Measurements from ENCODE around the gene POP7. TPM values are rescaled to one million over a fixed set of nuclear protein-coding genes. Genes with fewer than 3 reads are reported as not detected.

The POP7 gene
- total RNA-seq, 4 donors from 2014 or later: 10.7 to 58.7 (median 34.1) TPM

DNA sequence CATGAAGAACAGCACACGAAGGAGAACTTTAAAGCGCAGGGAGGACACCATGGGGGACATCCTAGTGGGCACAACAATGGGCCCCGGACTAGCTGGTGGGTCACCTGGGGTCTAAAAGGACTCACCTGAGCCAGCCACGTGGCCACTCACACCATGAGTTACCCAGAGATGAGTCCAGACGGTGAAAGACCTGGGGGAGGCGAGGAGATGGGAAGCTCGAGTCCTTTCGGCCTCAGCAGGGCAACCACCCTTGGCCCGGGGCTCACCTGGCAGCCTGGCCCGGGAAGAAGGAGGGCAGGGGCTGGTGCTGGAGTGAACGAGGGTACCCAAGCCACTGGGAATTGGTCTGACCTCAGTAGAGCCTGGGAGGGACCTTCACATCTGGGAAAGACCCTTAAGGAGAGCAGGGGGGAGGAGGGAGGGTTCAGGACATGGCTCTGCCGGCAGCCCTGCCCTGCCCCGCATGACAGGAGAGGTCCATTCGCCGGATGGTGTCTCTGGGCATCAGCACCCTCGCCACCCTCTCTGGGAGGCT, 17.5 kb upstream of the POP7 start:
- intact Hi-C loops (cut with DNase I; ENCODE audit: low total_unique reads): no loop called here
- H3K27me3 ChIP-seq: no peaks in the 10 kb centered on the region
- peaks cover 21 to 39% (median 30%) of the 10 kb centered on the region in 4 donors for H3K4me1 ChIP-seq
- H3K27ac ChIP-seq: no peak overlapping the region
- no peaks in the 10 kb centered on the region for H3K9me3 ChIP-seq
- H3K4me3 ChIP-seq: no peak overlapping the region
- TF ChIP-seq, protein P1, sequence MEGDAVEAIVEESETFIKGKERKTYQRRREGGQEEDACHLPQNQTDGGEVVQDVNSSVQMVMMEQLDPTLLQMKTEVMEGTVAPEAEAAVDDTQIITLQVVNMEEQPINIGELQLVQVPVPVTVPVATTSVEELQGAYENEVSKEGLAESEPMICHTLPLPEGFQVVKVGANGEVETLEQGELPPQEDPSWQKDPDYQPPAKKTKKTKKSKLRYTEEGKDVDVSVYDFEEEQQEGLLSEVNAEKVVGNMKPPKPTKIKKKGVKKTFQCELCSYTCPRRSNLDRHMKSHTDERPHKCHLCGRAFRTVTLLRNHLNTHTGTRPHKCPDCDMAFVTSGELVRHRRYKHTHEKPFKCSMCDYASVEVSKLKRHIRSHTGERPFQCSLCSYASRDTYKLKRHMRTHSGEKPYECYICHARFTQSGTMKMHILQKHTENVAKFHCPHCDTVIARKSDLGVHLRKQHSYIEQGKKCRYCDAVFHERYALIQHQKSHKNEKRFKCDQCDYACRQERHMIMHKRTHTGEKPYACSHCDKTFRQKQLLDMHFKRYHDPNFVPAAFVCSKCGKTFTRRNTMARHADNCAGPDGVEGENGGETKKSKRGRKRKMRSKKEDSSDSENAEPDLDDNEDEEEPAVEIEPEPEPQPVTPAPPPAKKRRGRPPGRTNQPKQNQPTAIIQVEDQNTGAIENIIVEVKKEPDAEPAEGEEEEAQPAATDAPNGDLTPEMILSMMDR (IDR thresholded peaks at IDR 0.05): no peak
- TF ChIP-seq EP300 (IDR thresholded peaks at IDR 0.05; ENCODE audit: low read depth) (no peak), POLR2A (IDR thresholded peaks at IDR 0.05) (no peak), POLR2AphosphoS5 (IDR thresholded peaks at IDR 0.05) (no peak)
- 88 to 90% methylated on average over 4 to 16 of the region's 16 CpGs for WGBS, 2 donors (ENCODE audit: low coverage in 1 of 2)
- in situ Hi-C loops (cut with MboI; ENCODE audit: low pct_ligation_motif_present in 1 of 4, low pct_unique_long_range_greater_than_20kb in 1 of 4, low sequenced_read_pairs in 3 of 4): loop anchor here in 3 of 4 donors (25.0 kb wide), 2 partner anchors 101 to 226 kb away; partner anchors contain the start of genes SPACDR (in 2 of the 3), FBXO24 (in 1 of the 3) and LRCH4 (in 1 of the 3)
- no peak for DNase-seq
- peaks cover 0 to 47% (median 17%) of the 10 kb centered on the region in 4 donors for H3K36me3 ChIP-seq

DNA sequence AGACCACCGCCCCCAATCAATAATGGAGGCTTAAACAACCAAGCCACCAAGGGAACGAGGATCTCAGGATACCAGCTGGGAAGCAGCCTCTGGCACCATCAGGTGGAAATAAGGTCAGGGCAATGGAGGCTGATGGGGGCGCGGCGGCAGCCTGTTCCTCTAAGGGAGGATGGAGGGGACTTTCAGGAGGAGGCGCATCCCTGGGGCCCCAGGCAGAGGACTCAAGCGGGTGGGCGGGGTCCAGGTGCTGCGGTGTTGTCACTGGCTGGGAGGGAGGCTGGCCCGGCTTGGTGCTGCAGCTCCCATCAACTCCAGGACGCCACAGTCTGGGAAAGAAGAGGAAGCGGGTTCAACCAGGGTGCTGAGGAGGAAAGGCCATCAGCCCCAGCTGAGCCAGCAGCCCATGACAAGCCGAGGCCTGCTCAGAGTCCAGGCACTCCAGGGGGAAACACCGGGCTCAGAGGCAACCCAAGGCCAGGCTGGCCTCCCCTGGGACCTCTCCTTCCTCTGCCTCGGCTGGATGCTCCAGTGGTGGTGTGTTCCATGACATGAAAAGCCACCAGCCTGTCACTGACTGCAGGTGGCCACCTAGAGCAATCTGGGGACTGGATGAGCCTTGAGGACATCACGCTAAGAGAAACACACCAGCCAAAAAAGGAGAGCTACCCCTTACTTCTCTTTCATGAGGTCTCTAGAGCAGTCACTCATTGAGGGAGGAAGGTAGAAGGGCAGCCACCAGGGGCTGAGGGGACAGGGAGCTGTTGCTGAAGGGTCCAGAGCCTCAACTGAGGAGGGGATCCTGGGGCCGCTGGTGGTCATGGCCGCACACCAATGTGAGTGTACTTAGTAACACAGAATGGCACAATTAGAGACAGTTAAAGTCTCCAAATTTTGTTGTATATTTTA, 16.4 kb upstream of the POP7 start:
- Histone ChIP-seq H3K36me3 (peaks cover 0 to 36% (median 12%) of the 10 kb centered on the region in 4 donors), H3K27me3 (no peaks in the 10 kb centered on the region), H3K27ac (no peak overlapping the region), H3K9me3 (no peaks in the 10 kb centered on the region), H3K4me1 (peaks cover 21 to 40% (median 31%) of the 10 kb centered on the region in 4 donors), H3K4me3 (no peak overlapping the region)
- intact Hi-C loops (cut with DNase I; ENCODE audit: low total_unique reads): loop anchor here (5.0 kb wide), 1 partner anchor 122 kb away; no protein-coding TSS in a partner anchor
- DNase-seq: no peak
- TF ChIP-seq, protein P1 (IDR thresholded peaks at IDR 0.05): no peak
- no peak for TF ChIP-seq EP300 (IDR thresholded peaks at IDR 0.05; ENCODE audit: low read depth)
- TF ChIP-seq POLR2A (IDR thresholded peaks at IDR 0.05): no peak
- no peak for TF ChIP-seq POLR2AphosphoS5 (IDR thresholded peaks at IDR 0.05)
- 92% methylated on average over 18 of the region's 18 CpGs; no CpG with 5 or more reads in 1 of the 2 donors for WGBS, 2 donors (ENCODE audit: low coverage in 1 of 2)
- in situ Hi-C loops (cut with MboI; ENCODE audit: low pct_ligation_motif_present in 1 of 4, low pct_unique_long_range_greater_than_20kb in 1 of 4, low sequenced_read_pairs in 3 of 4): loop anchor here in 3 of 4 donors (10.0 to 25.0 kb wide), 3 partner anchors 102 to 227 kb away; partner anchors contain the start of genes SPACDR (in 3 of the 3), FBXO24 (in 1 of the 3) and LRCH4 (in 1 of the 3)

DNA sequence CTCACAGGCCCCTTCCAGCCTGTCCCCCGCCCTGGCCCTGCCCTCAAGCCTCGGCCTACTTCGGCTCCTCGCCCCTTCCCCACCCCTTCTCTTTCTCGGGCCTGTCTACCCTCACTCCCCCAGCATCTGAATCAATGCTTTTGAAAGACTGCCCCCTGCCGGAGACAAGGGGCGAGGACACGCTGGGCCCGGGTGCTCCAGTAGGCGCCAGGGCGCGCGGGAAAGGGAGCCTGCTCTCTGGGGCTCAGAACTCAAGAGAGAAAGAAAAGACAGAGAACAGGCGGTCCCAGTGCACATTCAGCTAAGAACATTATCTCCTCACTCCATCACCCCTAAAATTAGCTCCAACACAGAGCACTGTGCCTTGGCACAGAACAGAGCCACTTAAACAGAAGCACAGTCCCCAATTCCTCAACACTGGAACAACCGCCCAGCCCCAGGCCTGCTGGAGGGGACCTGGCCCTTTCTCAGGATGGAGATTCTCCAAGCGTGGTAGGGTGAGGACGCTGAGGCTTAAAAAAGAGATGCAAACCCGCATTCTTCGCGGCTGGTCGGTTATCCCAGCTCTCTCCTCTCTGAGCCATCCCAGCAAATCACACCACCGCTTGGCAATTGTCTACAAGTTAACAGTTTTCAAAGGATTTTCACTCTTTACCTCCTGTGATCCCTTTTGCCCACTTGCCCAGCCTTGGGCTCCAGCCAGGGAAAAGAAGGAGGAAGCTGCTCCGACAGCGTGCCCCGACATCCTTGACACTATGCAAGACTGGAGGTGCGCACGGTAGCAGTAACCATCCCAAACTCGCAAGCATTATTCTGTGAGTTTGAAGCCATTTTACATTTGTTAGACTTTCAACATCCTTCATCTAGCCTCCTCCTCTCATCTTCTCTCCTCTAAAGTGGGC, 14.0 kb upstream of the POP7 start:
- TF ChIP-seq EP300 (IDR thresholded peaks at IDR 0.05; ENCODE audit: low read depth): no peak
- TF ChIP-seq, protein P1 (IDR thresholded peaks at IDR 0.05): peak; percentile 86 to 95 (median 93)
- Histone ChIP-seq H3K9me3 (no peaks in the 10 kb centered on the region), H3K4me3 (peak overlapping the region in 1 of 4 donors; percentile 100), H3K36me3 (peaks cover 0 to 12% (median 6%) of the 10 kb centered on the region in 4 donors), H3K4me1 (peaks cover 21 to 47% (median 33%) of the 10 kb centered on the region in 4 donors), H3K27ac (peak overlapping the region; percentile 37 to 91 (median 89)), H3K27me3 (peaks cover 14% of the 10 kb centered on the region)
- in situ Hi-C loops (cut with MboI; ENCODE audit: low pct_ligation_motif_present in 1 of 4, low pct_unique_long_range_greater_than_20kb in 1 of 4, low sequenced_read_pairs in 3 of 4): loop anchor here in 3 of 4 donors (10.0 to 25.0 kb wide), 3 partner anchors 105 to 230 kb away; partner anchors contain the start of genes SPACDR (in 3 of the 3), FBXO24 (in 1 of the 3) and LRCH4 (in 1 of the 3)
- WGBS, 2 donors (ENCODE audit: low coverage in 1 of 2): 33 to 73% methylated on average over 6 to 28 of the region's 28 CpGs
- peak; percentile 82 for DNase-seq
- intact Hi-C loops (cut with DNase I; ENCODE audit: low total_unique reads): loop anchor here (5.0 kb wide), 1 partner anchor 125 kb away; no protein-coding TSS in a partner anchor
